Hematopoietic multipotent progenitor cell treated with erythropoietin and hydrocortisone succinate and interleukin-3 and kit ligand, for 8 days (in vitro differentiated cells): Measurements from ENCODE around the gene RABEP2.
A peak's percentile ranks its signal among the peaks of the same experiment; 100 is the strongest.
"Not testable (repeated sequence)": the region's sequence is repeated elsewhere in the genome, so short reads cannot be mapped to it uniquely, and the experiment has no call there.

Experiments used
- DNase-seq: peaks from one replicate; pipeline ENCODE4 v3.0.0-alpha.2; 2015

The RABEP2 gene

GRCh38 chr16:28903344-28904042, 21.5 kb downstream of the RABEP2 start:
- no peak for DNase-seq

- DNase-seq: no peak
These were observed 22.1 kb downstream of the RABEP2 start for GRCh38 chr16:28902909-28903308.

- DNase-seq: no peak
These were observed 23.2 kb downstream of the RABEP2 start for GRCh38 chr16:28901862-28902261.

GRCh38 chr16:28900601-28901000, 24.4 kb downstream of the RABEP2 start:
- no peak for DNase-seq

- no peak for DNase-seq
These were observed 25.0 kb downstream of the RABEP2 start for GRCh38 chr16:28899882-28900590.

GRCh38 chr16:28898942-28899341, 26.1 kb downstream of the RABEP2 start:
- DNase-seq: no peak

- DNase-seq: no peak
These were observed 26.8 kb downstream of the RABEP2 start for GRCh38 chr16:28898266-28898665.

- DNase-seq: no peak
These were observed 27.2 kb downstream of the RABEP2 start for GRCh38 chr16:28897826-28898225.

GRCh38 chr16:28895609-28896008, 29.4 kb downstream of the RABEP2 start:
- DNase-seq: no peak

- no peak for DNase-seq
These were observed 31.7 kb downstream of the RABEP2 start for GRCh38 chr16:28893291-28893690.

GRCh38 chr16:28891964-28892890, 32.8 kb downstream of the RABEP2 start:
- DNase-seq: no peak

- DNase-seq: not testable (repeated sequence)
These were observed 34.7 kb downstream of the RABEP2 start for GRCh38 chr16:28890355-28890754.

- DNase-seq: no peak
These were observed 38.1 kb downstream of the RABEP2 start for GRCh38 chr16:28886945-28887344.

GRCh38 chr16:28884045-28884444, 41.0 kb downstream of the RABEP2 start:
- DNase-seq: no peak

GRCh38 chr16:28883221-28883996, 41.6 kb downstream of the RABEP2 start:
- DNase-seq: no peak

- no peak for DNase-seq
These were observed 42.4 kb downstream of the RABEP2 start for GRCh38 chr16:28882551-28883160.

- DNase-seq: not testable (repeated sequence)
These were observed 43.5 kb downstream of the RABEP2 start for GRCh38 chr16:28881565-28881964.

- DNase-seq: no peak
These were observed 44.1 kb downstream of the RABEP2 start for GRCh38 chr16:28880955-28881354.

- DNase-seq: no peak
These were observed 44.5 kb downstream of the RABEP2 start for GRCh38 chr16:28880589-28880915.

- peak; percentile 89 for DNase-seq
These were observed 45.0 kb downstream of the RABEP2 start for GRCh38 chr16:28879841-28880588.

- DNase-seq: no peak
These were observed 45.7 kb downstream of the RABEP2 start for GRCh38 chr16:28879261-28879840.
